ENCODE results near the gene RNF150.
"Not testable (repeated sequence)": the region's sequence is repeated elsewhere in the genome, so short reads cannot be mapped to it uniquely, and the experiment has no call there.

The RNF150 gene

DNA sequence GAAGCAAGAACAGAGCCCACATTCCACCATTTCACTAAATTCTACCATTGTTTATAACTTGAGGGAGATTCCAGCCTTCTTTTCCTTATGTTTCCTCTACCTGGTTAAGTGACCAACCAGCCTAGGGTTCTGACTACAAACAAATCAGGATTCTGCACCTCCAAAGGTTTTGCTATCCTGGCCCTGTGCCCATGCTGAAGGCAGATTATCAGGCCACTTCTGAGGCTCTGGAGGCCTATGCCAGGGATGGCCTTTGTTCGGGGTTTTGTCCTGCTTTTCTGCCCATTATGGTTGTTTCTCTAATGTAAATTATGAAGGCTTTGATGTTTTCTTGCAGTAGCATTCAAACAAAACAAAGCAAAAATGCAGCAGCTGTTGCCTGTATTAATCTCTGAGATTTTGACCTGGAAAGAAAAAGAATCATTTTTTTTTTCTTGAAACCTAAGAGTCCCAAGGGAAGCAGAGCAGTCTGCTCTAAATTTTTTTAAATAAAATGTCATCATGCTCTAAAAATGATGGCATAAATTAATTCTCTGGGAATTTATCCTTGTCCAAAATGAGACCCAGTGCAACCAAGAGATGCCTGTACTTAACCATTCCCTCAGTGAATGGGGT, 55.6 kb downstream of the RNF150 start:
- DNase-seq (ENCODE audit: low read depth in 2 of 2), result no peak

- no peak for DNase-seq (ENCODE audit: low read depth in 2 of 2)
Measured at GRCh38 chr4:141075553-141075952, 57.7 kb downstream of the RNF150 start.

GRCh38 chr4:141074098-141074878, 59.0 kb downstream of the RNF150 start:
- DNase-seq (ENCODE audit: low read depth in 2 of 2), result no peak

DNA sequence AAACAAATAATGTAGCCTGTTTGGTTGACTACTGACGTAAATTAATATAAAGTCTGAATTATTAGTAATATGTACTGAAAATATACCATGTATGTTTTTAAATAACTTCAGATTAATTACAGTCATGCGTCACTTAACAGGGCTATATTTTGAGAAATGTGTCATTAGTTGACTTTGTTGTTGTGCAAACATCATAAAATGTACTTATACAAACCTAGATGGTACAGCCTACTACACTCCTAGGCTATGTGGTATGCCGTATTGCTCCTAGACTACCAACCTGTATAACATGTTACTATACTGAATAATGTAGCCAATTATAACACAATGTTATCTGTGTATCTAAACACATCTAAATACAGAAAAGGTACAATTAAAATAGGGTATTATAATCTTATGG, 66.6 kb downstream of the RNF150 start:
- no peak for DNase-seq (ENCODE audit: low read depth in 2 of 2)

DNA sequence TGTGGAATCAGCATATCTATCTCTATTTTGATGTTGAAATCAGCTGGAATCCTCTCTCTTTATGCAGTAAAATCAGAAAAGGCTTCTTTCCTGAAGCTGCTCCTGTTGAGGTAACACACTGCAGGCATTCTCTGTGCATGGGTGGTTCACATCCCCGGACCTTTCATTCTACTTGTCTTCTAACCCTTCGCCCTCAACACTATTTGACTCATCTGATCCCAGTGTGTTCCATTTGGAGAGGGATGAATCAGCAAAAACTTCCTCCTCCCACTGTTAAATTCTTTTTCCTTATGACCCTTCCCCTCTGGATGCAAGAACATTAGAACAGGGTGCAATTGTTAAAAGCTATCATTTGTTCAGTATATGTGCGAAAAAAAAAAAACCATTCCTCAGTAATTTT, 67.4 kb downstream of the RNF150 start:
- DNase-seq (ENCODE audit: low read depth in 2 of 2), result no peak

DNA sequence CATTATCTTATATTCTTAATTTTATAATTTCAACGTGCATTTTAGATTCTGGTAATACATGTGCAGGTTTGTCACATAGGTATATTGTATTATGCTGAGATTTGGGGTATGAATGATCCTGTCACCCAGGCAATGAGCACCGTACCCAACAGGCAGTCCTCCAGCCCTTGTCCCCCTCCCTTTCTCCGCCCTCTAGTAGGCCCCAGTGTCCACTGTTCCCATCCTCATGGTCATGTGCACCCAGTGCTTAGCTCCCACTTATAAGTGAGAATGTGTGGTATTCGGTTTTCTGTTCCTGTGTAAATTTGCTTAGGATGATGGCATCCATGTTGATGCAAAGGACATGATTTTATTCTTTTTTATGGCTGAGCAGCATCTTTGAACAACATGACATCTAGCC, 70.6 kb downstream of the RNF150 start:
- no peak for DNase-seq (ENCODE audit: low read depth in 2 of 2)

GRCh38 chr4:141058591-141059512, 74.4 kb downstream of the RNF150 start:
- peak; percentile 80 to 83 for DNase-seq (ENCODE audit: low read depth in 2 of 2)

DNA sequence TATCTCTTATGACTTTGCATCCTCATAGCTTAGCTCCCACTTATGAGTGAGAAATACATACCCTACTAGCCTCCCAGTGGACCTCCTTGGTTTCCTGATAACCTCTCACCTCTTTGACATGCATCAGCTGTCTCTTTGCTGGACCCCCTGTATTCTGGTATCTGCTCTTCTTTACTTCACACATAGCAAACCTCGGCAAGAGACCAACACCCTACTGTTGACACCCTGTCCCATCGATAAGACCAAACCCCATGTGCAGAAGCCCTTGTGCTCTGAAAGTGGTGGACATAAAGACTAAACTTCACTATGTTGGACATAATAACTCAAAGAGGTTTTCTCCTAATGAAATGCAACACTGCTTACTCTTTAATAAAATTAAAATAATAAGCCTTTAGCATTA, 75.7 kb downstream of the RNF150 start:
- DNase-seq (ENCODE audit: low read depth in 2 of 2), result no peak

GRCh38 chr4:141056473-141056872, 76.8 kb downstream of the RNF150 start:
- DNase-seq (ENCODE audit: low read depth in 2 of 2), result no peak

GRCh38 chr4:141054446-141054845, 78.8 kb downstream of the RNF150 start:
- no peak for DNase-seq (ENCODE audit: low read depth in 2 of 2)

DNA sequence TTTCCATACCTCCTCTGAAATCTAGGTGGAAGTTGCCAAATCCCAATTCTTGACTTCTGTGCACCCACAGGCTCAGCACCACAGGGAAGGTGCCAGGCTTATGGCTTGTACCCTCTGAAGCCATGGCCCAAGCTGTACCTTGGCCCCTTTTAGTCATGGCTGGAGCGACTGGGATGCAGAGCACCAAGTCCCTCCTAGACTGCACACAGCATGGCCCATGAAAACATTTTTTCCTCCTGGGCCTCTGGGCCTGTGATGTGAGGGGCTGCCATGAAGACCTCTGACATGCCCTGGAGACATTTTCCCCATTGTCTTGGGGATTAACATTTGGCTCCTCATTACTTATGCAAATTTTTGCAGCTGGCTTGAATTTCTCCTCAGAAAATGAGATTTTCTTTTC, 82.3 kb downstream of the RNF150 start:
- DNase-seq (ENCODE audit: low read depth in 2 of 2), result not testable (repeated sequence)

- DNase-seq (ENCODE audit: low read depth in 2 of 2), result peak; percentile 71 to 78
Measured at GRCh38 chr4:141047228-141047884, 85.9 kb downstream of the RNF150 start.

GRCh38 chr4:141046255-141046654, 87.0 kb downstream of the RNF150 start:
- peak; percentile 95 for DNase-seq (ENCODE audit: low read depth in 2 of 2)

DNA sequence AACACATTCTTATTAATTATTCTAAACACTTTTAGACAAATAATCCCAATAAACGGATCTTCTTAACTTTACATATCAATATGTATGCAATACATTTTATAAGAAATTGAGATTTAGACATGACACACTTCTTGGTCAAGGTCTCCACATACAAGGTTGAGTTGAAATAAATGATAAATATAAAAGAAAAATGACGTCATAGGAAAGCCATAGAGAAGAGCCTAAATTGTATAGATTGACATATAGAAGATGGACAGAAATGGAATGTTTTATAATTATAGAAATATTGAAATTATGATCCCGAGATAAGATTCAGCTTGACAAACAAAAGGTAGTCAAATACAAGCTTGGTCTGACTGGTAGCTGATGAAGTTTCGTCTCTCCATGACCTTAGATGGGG, 87.4 kb downstream of the RNF150 start:
- DNase-seq (ENCODE audit: low read depth in 2 of 2), result no peak

GRCh38 chr4:141041021-141041476, 92.2 kb downstream of the RNF150 start:
- DNase-seq (ENCODE audit: low read depth in 2 of 2), result no peak

GRCh38 chr4:141039156-141039555, 94.1 kb downstream of the RNF150 start:
- DNase-seq (ENCODE audit: low read depth in 2 of 2), result no peak

DNA sequence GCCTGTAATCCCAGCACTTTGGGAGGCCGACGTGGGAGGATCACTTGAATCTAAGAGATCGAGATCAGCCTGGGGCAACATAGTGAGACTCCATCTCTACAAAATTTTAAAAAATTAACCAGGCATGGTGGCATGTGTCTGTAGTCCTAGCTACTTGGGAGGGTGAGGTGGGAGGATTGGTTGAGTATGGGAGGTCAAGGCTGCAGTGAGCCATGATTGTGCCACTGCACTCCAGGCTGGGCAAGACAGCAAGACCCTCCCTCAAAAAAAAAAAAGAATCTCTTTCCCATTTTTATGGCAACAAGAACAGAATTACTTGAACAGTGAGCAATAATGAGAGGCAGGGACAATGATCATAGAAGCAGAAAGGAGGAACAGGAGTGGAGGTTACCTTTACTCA, 94.8 kb downstream of the RNF150 start:
- DNase-seq (ENCODE audit: low read depth in 2 of 2), result no peak

GRCh38 chr4:141037446-141037845, 95.8 kb downstream of the RNF150 start:
- DNase-seq (ENCODE audit: low read depth in 2 of 2), result no peak

DNA sequence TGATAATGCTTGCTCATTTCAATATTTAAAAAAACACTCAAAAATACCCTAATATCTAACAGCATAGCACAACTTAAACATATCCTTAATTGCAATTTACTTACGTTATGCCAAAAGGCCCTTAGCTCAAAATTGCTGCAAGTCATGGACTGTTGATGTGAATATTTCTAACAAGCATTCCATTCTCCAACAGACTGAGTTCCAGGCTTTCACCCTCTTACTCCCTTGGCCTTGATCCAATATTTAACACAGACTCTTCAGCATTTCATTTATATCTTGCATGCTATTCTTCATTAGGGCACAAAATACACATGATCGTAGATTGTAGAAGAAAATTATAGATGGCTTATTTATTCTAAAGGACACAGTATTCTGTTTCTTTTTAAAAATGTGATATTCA, 96.5 kb downstream of the RNF150 start:
- no peak for DNase-seq (ENCODE audit: low read depth in 2 of 2)

- DNase-seq (ENCODE audit: low read depth in 2 of 2), result no peak
Measured at GRCh38 chr4:141035920-141036319, 97.3 kb downstream of the RNF150 start.

DNA sequence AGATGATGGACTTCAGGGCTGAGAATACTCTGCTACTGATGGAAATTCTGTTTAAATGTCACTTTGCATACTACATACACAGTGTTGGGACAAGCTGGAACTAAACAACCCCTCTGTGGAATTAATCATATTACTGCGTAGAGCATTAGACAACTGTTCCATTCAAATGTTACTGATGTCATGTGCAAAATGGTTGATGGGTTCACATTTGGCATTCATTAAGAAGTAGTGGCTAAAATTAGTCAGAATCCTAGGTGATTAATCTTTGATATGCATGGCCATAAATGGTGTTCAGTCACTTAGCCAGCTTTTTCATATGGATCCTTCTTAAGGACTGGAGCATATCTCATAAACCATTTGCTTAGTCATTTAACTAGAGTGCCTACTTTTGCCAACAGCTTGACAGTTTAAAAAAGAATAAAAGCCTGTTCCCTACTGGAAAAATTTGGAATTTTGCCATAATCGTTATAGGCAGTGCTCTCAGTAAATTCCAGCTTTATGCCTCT, 105.2 kb downstream of the RNF150 start:
- peak; percentile 97 for DNase-seq (ENCODE audit: low read depth in 2 of 2)

- DNase-seq (ENCODE audit: low read depth in 2 of 2), result no peak
Measured at GRCh38 chr4:141027421-141027820, 105.8 kb downstream of the RNF150 start.
